ENCODE results near the gene MBP. TPM values are rescaled to one million over a fixed set of nuclear protein-coding genes. Genes with fewer than 3 reads are reported as not detected.

The MBP gene
- total and polyA plus RNA-seq, 2 experiments from 2014 or later, result 18.4 to 22.9 TPM

DNA sequence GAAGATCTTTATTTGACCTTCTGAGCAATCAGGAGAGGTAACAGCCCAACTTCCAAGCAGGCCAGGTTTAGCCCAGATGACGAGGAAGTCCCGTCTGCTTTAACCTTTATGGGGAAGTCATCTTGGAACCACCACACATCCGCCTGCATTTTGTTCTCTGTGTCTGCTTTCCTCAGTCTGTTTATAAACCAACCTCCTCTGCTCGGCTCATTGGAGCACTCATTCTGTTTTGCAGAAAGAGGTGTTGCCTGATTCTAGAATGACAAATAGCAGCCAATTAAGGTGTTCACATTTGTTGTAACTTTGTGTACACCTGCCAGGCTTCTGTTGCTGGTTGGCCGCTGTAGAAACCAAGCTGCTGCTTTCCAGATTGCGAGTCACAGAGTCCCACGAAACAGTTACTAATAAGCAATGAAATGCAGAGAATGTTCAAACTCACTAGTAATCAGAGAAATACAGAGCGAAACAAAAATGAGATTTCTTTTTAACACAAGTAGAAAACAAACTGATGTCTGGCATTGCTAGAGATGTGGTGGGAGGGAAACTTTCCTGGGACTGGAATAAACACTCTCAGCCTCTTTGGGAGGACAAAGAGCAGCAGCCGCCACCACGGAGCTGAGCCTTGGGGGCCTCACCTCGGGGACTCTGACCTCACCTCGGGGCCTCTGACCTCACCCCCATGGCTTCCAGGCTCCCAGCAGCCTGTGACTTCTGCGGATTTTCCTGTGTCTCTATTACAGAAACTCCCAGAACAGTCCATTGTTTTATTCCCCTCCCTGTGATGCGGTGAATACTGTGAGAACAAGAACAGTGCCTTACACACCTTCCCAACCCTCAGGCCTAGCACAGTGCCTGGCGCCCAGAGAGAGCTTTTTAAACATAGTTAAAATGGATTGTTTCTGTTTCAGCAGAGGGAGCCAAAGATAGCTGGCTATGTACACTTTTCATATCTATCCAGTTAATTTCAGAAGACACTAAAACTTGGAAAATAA, 64.0 kb downstream of the MBP start:
- Histone ChIP-seq H3K36me3 (ENCODE audit: insufficient read depth) (no peaks in the 10 kb centered on the region), H3K27me3 (ENCODE audit: insufficient read depth) (no peaks in the 10 kb centered on the region), H3K4me3 (no peak overlapping the region), H3K9me2 (ENCODE audit: insufficient read depth) (no peaks in the 10 kb centered on the region), H3K27ac (ENCODE audit: low read depth) (0 out of 2 replicates have a peak overlapping the region, but pooled peaks have one; percentile 21), H3F3A (replicated peaks; ENCODE audit: low read depth) (no peaks in the 10 kb centered on the region), H4K20me1 (replicated peaks; ENCODE audit: insufficient read depth) (peaks cover 3% of the 10 kb centered on the region; the same call in 1 of the 2 replicates), H3K79me2 (replicated peaks; ENCODE audit: insufficient read depth) (no peaks in the 10 kb centered on the region), H3K4me1 (ENCODE audit: insufficient read depth) (peaks cover 16% of the 10 kb centered on the region), H2AFZ (no peak overlapping the region), H3K4me2 (no peak overlapping the region; the same call in 1 of the 2 replicates)
- H3K27ac Mint-ChIP-seq, result peak overlapping the region; percentile 21; the same call in 1 of the 2 replicates
- no peak for TF ChIP-seq ZNF114 (CRISPR knock-in tag; IDR thresholded peaks at IDR 0.05)
- TF ChIP-seq JUNB (IDR thresholded peaks at IDR 0.05; ENCODE audit: unreplicated experiment), result no peak
- no peak for TF ChIP-seq EZH2phosphoT487 (IDR thresholded peaks at IDR 0.05; ENCODE audit: unreplicated experiment)
- DNase-seq (ENCODE audit: low spot score) (no peak), ATAC-seq (peak; percentile 55)
- peaks cover 24% of the 10 kb centered on the region for H3K4me1 Mint-ChIP-seq
- H3K36me3 Mint-ChIP-seq (ENCODE audit: low read depth), result peaks cover 11% of the 10 kb centered on the region; the same call in 2 of the 3 replicates
- H3K9me3 Mint-ChIP-seq, result no peaks in the 10 kb centered on the region
- H3K4me3 Mint-ChIP-seq, result no peak overlapping the region
- no peaks in the 10 kb centered on the region for H3K27me3 Mint-ChIP-seq (ENCODE audit: insufficient read depth, low read depth, poor library complexity)

GRCh38 chr18:77067291-77068061, 65.1 kb downstream of the MBP start:
- peaks cover 3% of the 10 kb centered on the region for H3K27me3 Mint-ChIP-seq (ENCODE audit: insufficient read depth, low read depth, poor library complexity)
- Histone ChIP-seq H4K20me1 (replicated peaks; ENCODE audit: insufficient read depth) (peaks cover 3% of the 10 kb centered on the region; the same call in 1 of the 2 replicates), H3K4me2 (no peak overlapping the region), H3K4me3 (no peak overlapping the region), H3K9me2 (ENCODE audit: insufficient read depth) (no peaks in the 10 kb centered on the region), H3K27ac (ENCODE audit: low read depth) (no peak overlapping the region), H3K36me3 (ENCODE audit: insufficient read depth) (no peaks in the 10 kb centered on the region), H2AFZ (no peak overlapping the region), H3K4me1 (ENCODE audit: insufficient read depth) (peaks cover 16% of the 10 kb centered on the region), H3K27me3 (ENCODE audit: insufficient read depth) (no peaks in the 10 kb centered on the region), H3K79me2 (replicated peaks; ENCODE audit: insufficient read depth) (no peaks in the 10 kb centered on the region), H3F3A (replicated peaks; ENCODE audit: low read depth) (no peaks in the 10 kb centered on the region)
- H3K4me3 Mint-ChIP-seq, result no peak overlapping the region
- peaks cover 11% of the 10 kb centered on the region for H3K36me3 Mint-ChIP-seq (ENCODE audit: low read depth)
- no peak for DNase-seq (ENCODE audit: low spot score)
- H3K27ac Mint-ChIP-seq, result no peak overlapping the region
- no peaks in the 10 kb centered on the region for H3K9me3 Mint-ChIP-seq
- peaks cover 34% of the 10 kb centered on the region for H3K4me1 Mint-ChIP-seq
- no peak; the same call in 2 of the 3 replicates for ATAC-seq
- TF ChIP-seq NANOG (IDR thresholded peaks at IDR 0.05; ENCODE audit: borderline replicate concordance), result no peak
- TF ChIP-seq STAT1 (IDR thresholded peaks at IDR 0.05; ENCODE audit: unreplicated experiment), result no peak
- TF ChIP-seq REST (IDR thresholded peaks at IDR 0.05; ENCODE audit: unreplicated experiment), result no peak
- TF ChIP-seq EZH2 (IDR thresholded peaks at IDR 0.05; ENCODE audit: low read depth, unreplicated experiment), result no peak
- TF ChIP-seq, protein P1, sequence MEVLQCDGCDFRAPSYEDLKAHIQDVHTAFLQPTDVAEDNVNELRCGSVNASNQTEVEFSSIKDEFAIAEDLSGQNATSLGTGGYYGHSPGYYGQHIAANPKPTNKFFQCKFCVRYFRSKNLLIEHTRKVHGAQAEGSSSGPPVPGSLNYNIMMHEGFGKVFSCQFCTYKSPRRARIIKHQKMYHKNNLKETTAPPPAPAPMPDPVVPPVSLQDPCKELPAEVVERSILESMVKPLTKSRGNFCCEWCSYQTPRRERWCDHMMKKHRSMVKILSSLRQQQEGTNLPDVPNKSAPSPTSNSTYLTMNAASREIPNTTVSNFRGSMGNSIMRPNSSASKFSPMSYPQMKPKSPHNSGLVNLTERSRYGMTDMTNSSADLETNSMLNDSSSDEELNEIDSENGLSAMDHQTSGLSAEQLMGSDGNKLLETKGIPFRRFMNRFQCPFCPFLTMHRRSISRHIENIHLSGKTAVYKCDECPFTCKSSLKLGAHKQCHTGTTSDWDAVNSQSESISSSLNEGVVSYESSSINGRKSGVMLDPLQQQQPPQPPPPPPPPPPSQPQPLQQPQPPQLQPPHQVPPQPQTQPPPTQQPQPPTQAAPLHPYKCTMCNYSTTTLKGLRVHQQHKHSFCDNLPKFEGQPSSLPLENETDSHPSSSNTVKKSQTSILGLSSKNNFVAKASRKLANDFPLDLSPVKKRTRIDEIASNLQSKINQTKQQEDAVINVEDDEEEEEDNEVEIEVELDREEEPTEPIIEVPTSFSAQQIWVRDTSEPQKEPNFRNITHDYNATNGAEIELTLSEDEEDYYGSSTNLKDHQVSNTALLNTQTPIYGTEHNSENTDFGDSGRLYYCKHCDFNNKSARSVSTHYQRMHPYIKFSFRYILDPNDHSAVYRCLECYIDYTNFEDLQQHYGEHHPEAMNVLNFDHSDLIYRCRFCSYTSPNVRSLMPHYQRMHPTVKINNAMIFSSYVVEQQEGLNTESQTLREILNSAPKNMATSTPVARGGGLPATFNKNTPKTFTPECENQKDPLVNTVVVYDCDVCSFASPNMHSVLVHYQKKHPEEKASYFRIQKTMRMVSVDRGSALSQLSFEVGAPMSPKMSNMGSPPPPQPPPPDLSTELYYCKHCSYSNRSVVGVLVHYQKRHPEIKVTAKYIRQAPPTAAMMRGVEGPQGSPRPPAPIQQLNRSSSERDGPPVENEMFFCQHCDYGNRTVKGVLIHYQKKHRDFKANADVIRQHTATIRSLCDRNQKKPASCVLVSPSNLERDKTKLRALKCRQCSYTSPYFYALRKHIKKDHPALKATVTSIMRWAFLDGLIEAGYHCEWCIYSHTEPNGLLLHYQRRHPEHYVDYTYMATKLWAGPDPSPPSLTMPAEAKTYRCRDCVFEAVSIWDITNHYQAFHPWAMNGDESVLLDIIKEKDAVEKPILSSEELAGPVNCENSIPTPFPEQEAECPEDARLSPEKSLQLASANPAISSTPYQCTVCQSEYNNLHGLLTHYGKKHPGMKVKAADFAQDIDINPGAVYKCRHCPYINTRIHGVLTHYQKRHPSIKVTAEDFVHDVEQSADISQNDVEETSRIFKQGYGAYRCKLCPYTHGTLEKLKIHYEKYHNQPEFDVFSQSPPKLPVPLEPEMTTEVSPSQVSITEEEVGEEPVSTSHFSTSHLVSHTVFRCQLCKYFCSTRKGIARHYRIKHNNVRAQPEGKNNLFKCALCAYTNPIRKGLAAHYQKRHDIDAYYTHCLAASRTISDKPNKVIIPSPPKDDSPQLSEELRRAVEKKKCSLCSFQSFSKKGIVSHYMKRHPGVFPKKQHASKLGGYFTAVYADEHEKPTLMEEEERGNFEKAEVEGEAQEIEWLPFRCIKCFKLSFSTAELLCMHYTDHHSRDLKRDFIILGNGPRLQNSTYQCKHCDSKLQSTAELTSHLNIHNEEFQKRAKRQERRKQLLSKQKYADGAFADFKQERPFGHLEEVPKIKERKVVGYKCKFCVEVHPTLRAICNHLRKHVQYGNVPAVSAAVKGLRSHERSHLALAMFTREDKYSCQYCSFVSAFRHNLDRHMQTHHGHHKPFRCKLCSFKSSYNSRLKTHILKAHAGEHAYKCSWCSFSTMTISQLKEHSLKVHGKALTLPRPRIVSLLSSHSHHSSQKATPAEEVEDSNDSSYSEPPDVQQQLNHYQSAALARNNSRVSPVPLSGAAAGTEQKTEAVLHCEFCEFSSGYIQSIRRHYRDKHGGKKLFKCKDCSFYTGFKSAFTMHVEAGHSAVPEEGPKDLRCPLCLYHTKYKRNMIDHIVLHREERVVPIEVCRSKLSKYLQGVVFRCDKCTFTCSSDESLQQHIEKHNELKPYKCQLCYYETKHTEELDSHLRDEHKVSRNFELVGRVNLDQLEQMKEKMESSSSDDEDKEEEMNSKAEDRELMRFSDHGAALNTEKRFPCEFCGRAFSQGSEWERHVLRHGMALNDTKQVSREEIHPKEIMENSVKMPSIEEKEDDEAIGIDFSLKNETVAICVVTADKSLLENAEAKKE (CRISPR knock-in tag; IDR thresholded peaks at IDR 0.05), result no peak
- no peak for TF ChIP-seq JUNB (IDR thresholded peaks at IDR 0.05; ENCODE audit: unreplicated experiment)
- no peak for TF ChIP-seq CREB1 (CRISPR knock-in tag; IDR thresholded peaks at IDR 0.05; ENCODE audit: low read depth)

All from GM23338 (cell line).